Vagina (tissue), 2 donors: ENCODE measurements around the gene LKAAEAR1. TPM values are rescaled to one million over a fixed set of nuclear protein-coding genes. Genes with fewer than 3 reads are reported as not detected.

Experiments used
- DNase-seq, 2 donors: peaks; one replicate each; pipeline ENCODE4 v3.0.0-alpha.2; 2017; ENCODE audit errors: extremely low spot score in 2 of 2
- H3K27ac ChIP-seq: fragments of 200-600 bp; sonication (generic); one replicate; pipeline ENCODE4 v1.5.1; 2019
- H3K27me3 ChIP-seq: fragments of 200-600 bp; sonication (generic); one replicate; pipeline ENCODE4 v1.5.1; 2019
- H3K36me3 ChIP-seq, 2 donors: fragments of 200-600 bp; sonication (generic); one replicate each; pipeline ENCODE4 v1.5.1; 2017 to 2019
- H3K4me1 ChIP-seq: fragments of 200-600 bp; sonication (generic); one replicate; pipeline ENCODE4 v1.5.1; 2019
- H3K4me3 ChIP-seq, 2 donors: fragments of 200-600 bp; sonication (generic); 1 replicate in 1 of 2; 2 replicates in 1 of 2; pipeline ENCODE4 v1.5.1; 2016 to 2019
- H3K9me3 ChIP-seq: fragments of 200-600 bp; sonication (generic); one replicate; pipeline ENCODE4 v1.5.1; 2019
- CTCF ChIP-seq, 3 experiments: fragments of 450-650 bp in 2 of 3; fragments of 200-600 bp in 1 of 3; sonication (generic) in 1 of 3; IDR thresholded peaks; one replicate each; pipeline ENCODE4 v1.5.1; 2017 to 2019; ENCODE audit warnings: antibody characterized with exemption in 3 of 3, mild to moderate bottlenecking in 2 of 3, moderate library complexity in 2 of 3
- POLR2A ChIP-seq, 2 donors: fragments of 450-650 bp; IDR thresholded peaks; one replicate each; pipeline ENCODE4 v1.6.1; 2017; ENCODE audit warnings: antibody characterized with exemption in 2 of 2, mild to moderate bottlenecking in 2 of 2, moderate library complexity in 2 of 2
- POLR2AphosphoS5 ChIP-seq, 2 donors: sonication (generic); formaldehyde crosslinking; IDR thresholded peaks; one replicate each; pipeline ENCODE4 v1.9.0; 2017; ENCODE audit warnings: antibody characterized with exemption in 2 of 2, mild to moderate bottlenecking in 2 of 2, low read depth in 1 of 2; ENCODE audit not compliant: insufficient read depth in 1 of 2
- intact Hi-C: fragments of 100-400 bp; cut with DNase I; formaldehyde crosslinking; loops from one replicate; pipeline ENCODE4 v1.15.1; 2023
- total RNA-seq: library from RNA; depleted of rRNA; stranded (reverse); fragments of >200 nt; gene quantifications from one replicate; pipeline ENCODE4 v1.2.3, GENCODE V29; 2016

The LKAAEAR1 gene
- total RNA-seq, 1 donor from 2014 or later, result not detected

GRCh38 chr20:64074963-64075362 lies 9.2 kb downstream of the LKAAEAR1 start:
- TF ChIP-seq POLR2AphosphoS5 (IDR thresholded peaks at IDR 0.05; ENCODE audit: insufficient read depth in 1 of 2, low read depth in 1 of 2), result no peak
- TF ChIP-seq CTCF (IDR thresholded peaks at IDR 0.05), result no peak
- TF ChIP-seq POLR2A (IDR thresholded peaks at IDR 0.05), result no peak
- Histone ChIP-seq H3K9me3 (no peaks in the 10 kb centered on the region), H3K36me3 (peaks cover 0 to 12% of the 10 kb centered on the region in 2 donors), H3K4me3 (no peak overlapping the region), H3K4me1 (peaks cover 23% of the 10 kb centered on the region), H3K27me3 (no peaks in the 10 kb centered on the region), H3K27ac (no peak overlapping the region)
- DNase-seq, result no peak
- intact Hi-C loops, result no loop called here

- no peaks in the 10 kb centered on the region for H3K9me3 ChIP-seq
- H3K4me1 ChIP-seq, result peaks cover 21% of the 10 kb centered on the region
- H3K36me3 ChIP-seq, result peaks cover 0 to 12% of the 10 kb centered on the region in 2 donors
- DNase-seq, result no peak
- TF ChIP-seq POLR2AphosphoS5 (IDR thresholded peaks at IDR 0.05; ENCODE audit: insufficient read depth in 1 of 2, low read depth in 1 of 2) (no peak), CTCF (IDR thresholded peaks at IDR 0.05) (no peak), POLR2A (IDR thresholded peaks at IDR 0.05) (no peak)
- no peaks in the 10 kb centered on the region for H3K27me3 ChIP-seq
- intact Hi-C loops, result no loop called here
- H3K27ac ChIP-seq, result no peak overlapping the region
- H3K4me3 ChIP-seq, result no peak overlapping the region
These were observed 9.9 kb downstream of the LKAAEAR1 start for GRCh38 chr20:64074184-64074789.

GRCh38 chr20:64073476-64074183 lies 10.6 kb downstream of the LKAAEAR1 start:
- DNase-seq, result no peak
- Histone ChIP-seq H3K27me3 (no peaks in the 10 kb centered on the region), H3K9me3 (no peaks in the 10 kb centered on the region), H3K4me1 (peaks cover 14% of the 10 kb centered on the region), H3K27ac (no peak overlapping the region), H3K4me3 (no peak overlapping the region), H3K36me3 (peaks cover 0 to 12% of the 10 kb centered on the region in 2 donors)
- no peak for TF ChIP-seq POLR2AphosphoS5 (IDR thresholded peaks at IDR 0.05; ENCODE audit: insufficient read depth in 1 of 2, low read depth in 1 of 2)
- TF ChIP-seq POLR2A (IDR thresholded peaks at IDR 0.05), result no peak
- TF ChIP-seq CTCF (IDR thresholded peaks at IDR 0.05), result no peak
- intact Hi-C loops, result no loop called here

- no peak overlapping the region for H3K4me3 ChIP-seq
- H3K27me3 ChIP-seq, result no peaks in the 10 kb centered on the region
- H3K36me3 ChIP-seq, result peaks cover 0 to 12% of the 10 kb centered on the region in 2 donors
- peaks cover 4% of the 10 kb centered on the region for H3K4me1 ChIP-seq
- DNase-seq, result no peak
- no peak for TF ChIP-seq POLR2A (IDR thresholded peaks at IDR 0.05)
- TF ChIP-seq POLR2AphosphoS5 (IDR thresholded peaks at IDR 0.05; ENCODE audit: insufficient read depth in 1 of 2, low read depth in 1 of 2), result no peak
- TF ChIP-seq CTCF (IDR thresholded peaks at IDR 0.05), result no peak
- H3K27ac ChIP-seq, result no peak overlapping the region
- intact Hi-C loops, result no loop called here
- H3K9me3 ChIP-seq, result no peaks in the 10 kb centered on the region
These were observed 11.6 kb downstream of the LKAAEAR1 start for GRCh38 chr20:64072498-64073063.
